ENCODE data around the gene CIART. TPM values are rescaled to one million over a fixed set of nuclear protein-coding genes. Genes with fewer than 3 reads are reported as not detected.
"Not testable (repeated sequence)": the region's sequence is repeated elsewhere in the genome, so short reads cannot be mapped to it uniquely, and the experiment has no call there.

Gene CIART
- total RNA-seq, 1 donor from 2014 or later: 0.64 TPM

GRCh38 chr1:150235294-150235851 is 47.0 kb upstream of the CIART start:
- intact Hi-C loops (cut with DNase I): no loop called here
- TF ChIP-seq CTCF (IDR thresholded peaks at IDR 0.05): peak in 1 of 3 experiments; percentile 10
- peak overlapping the region; percentile 84 to 100 for H3K4me3 ChIP-seq

GRCh38 chr1:150235852-150236613 is 46.3 kb upstream of the CIART start, which contains the start of gene ANP32E:
ANP32E (minus strand) TSS chr1:150236112; CDS start chr1:150235786, 326 bp downstream.
- intact Hi-C loops (cut with DNase I): loop anchor here (1.0 to 2.0 kb wide), 3 partner anchors 23 to 45 kb away; partner anchors contain the start of gene APH1A
- H3K9me3 ChIP-seq: no peaks in the 10 kb centered on the region
- H3K27ac ChIP-seq: peak within 1 kb of the TSS; percentile 97 to 100
- H3K36me3 ChIP-seq: no peaks in the 10 kb centered on the region
- H3K27me3 ChIP-seq: no peaks in the 10 kb centered on the region
- peak within 1 kb of the TSS; percentile 84 to 100 for H3K4me3 ChIP-seq
- peaks cover 0 to 10% of the 10 kb centered on the region in 2 donors for H3K4me1 ChIP-seq
- DNase-seq (ENCODE audit: low spot score in 2 of 2): peak; percentile 93 to 98
- peak in 2 of 3 experiments; percentile 16 to 43 for TF ChIP-seq CTCF (IDR thresholded peaks at IDR 0.05)

More at GRCh38 chr1:150235294-150235851, 47.0 kb upstream of the CIART start:
- Histone ChIP-seq H3K27ac (peak overlapping the region; percentile 97 to 100), H3K4me1 (peaks cover 0 to 10% of the 10 kb centered on the region in 2 donors), H3K9me3 (no peaks in the 10 kb centered on the region), H3K36me3 (no peaks in the 10 kb centered on the region), H3K27me3 (no peaks in the 10 kb centered on the region)
- DNase-seq (ENCODE audit: low spot score in 2 of 2): peak in 1 of 2 donors; percentile 70

GRCh38 chr1:150236614-150237100 is 45.7 kb upstream of the CIART start:
- Histone ChIP-seq H3K27ac (peak overlapping the region in 1 of 2 donors; percentile 26), H3K36me3 (no peaks in the 10 kb centered on the region), H3K27me3 (no peaks in the 10 kb centered on the region), H3K4me1 (peaks cover 0 to 10% of the 10 kb centered on the region in 2 donors), H3K4me3 (peak overlapping the region; percentile 84 to 100), H3K9me3 (no peaks in the 10 kb centered on the region)
- TF ChIP-seq CTCF (IDR thresholded peaks at IDR 0.05): no peak
- DNase-seq (ENCODE audit: low spot score in 2 of 2): peak in 1 of 2 donors; percentile 24
- intact Hi-C loops (cut with DNase I): loop anchor here (1.0 to 2.0 kb wide), 3 partner anchors 23 to 45 kb away; partner anchors contain the start of gene APH1A

GRCh38 chr1:150237176-150237575 is 45.2 kb upstream of the CIART start:
- H3K9me3 ChIP-seq, H3K27ac ChIP-seq, H3K27me3 ChIP-seq, H3K36me3 ChIP-seq: not testable (repeated sequence)
- Histone ChIP-seq H3K4me3 (peak overlapping the region in 1 of 2 donors; percentile 100), H3K4me1 (peaks cover 0 to 10% of the 10 kb centered on the region in 2 donors)
- intact Hi-C loops (cut with DNase I): loop anchor here (2.0 kb wide), 1 partner anchor 32 kb away; the partner anchor contains the start of gene APH1A
- DNase-seq (ENCODE audit: low spot score in 2 of 2): peak in 1 of 2 donors; percentile 45

GRCh38 chr1:150237746-150238145 is 44.6 kb upstream of the CIART start:
- H3K4me1 ChIP-seq: peaks cover 0 to 10% of the 10 kb centered on the region in 2 donors
- no peak overlapping the region for H3K4me3 ChIP-seq
- TF ChIP-seq CTCF (IDR thresholded peaks at IDR 0.05): no peak
- no peak overlapping the region for H3K27ac ChIP-seq
- intact Hi-C loops (cut with DNase I): loop anchor here (2.0 kb wide), 1 partner anchor 31 kb away; the partner anchor contains the start of gene APH1A
- no peaks in the 10 kb centered on the region for H3K36me3 ChIP-seq
- peak in 1 of 2 donors; percentile 58 for DNase-seq (ENCODE audit: low spot score in 2 of 2)
- no peaks in the 10 kb centered on the region for H3K9me3 ChIP-seq
- H3K27me3 ChIP-seq: no peaks in the 10 kb centered on the region

All from ascending aorta (tissue), 2 donors.